ENCODE results near the gene PTPRR. TPM values are rescaled to one million over a fixed set of nuclear protein-coding genes. Genes with fewer than 3 reads are reported as not detected.

Gene PTPRR
- total and polyA plus RNA-seq, 2 donors (not counting 1 experiment from before 2014, with no cell fraction given), result not detected

GRCh38 chr12:70813559-70813958, 107.0 kb downstream of the PTPRR start:
- no peak overlapping the region for H3K4me2 ChIP-seq (replicated peaks; ENCODE audit: low read depth, low read length, poor library complexity, severe bottlenecking)
- H3K79me2 ChIP-seq (ENCODE audit: control insufficient read depth, insufficient read depth, low read length), result no peaks in the 10 kb centered on the region
- CTCF ChIA-PET, result no interaction called here
- H3K27ac ChIP-seq (ENCODE audit: low read length in 2 of 2), result no peak overlapping the region
- no peak overlapping the region for H3K4me3 Mint-ChIP-seq
- intact Hi-C loops (cut with micrococcal nuclease), result no loop called here
- H3K27me3 Mint-ChIP-seq, result no peaks in the 10 kb centered on the region
- H3K9me3 ChIP-seq (ENCODE audit: control extremely low read depth in 1 of 3, control insufficient read depth in 2 of 3, insufficient read depth in 1 of 3, low read length in 2 of 3), result no peaks in the 10 kb centered on the region
- no peak overlapping the region for H3K27ac Mint-ChIP-seq
- no peaks in the 10 kb centered on the region for H4K20me1 ChIP-seq (ENCODE audit: control insufficient read depth, insufficient read depth, low read length, poor library complexity, severe bottlenecking)
- POLR2A ChIA-PET, result no interaction called here
- no peaks in the 10 kb centered on the region for H3K4me1 Mint-ChIP-seq
- H3K4me3 ChIP-seq (ENCODE audit: control extremely low read depth in 1 of 5, extremely low read depth in 1 of 5, insufficient read depth in 1 of 5, low read depth in 2 of 5, low read length in 4 of 5), result no peak overlapping the region
- 87% methylated on average over 2 of the region's 4 CpGs for WGBS (ENCODE audit: insufficient coverage)
- no peaks in the 10 kb centered on the region for H3K36me3 ChIP-seq (replicated peaks in 1 of 2; ENCODE audit: control extremely low read depth in 1 of 2, control insufficient read depth in 1 of 2, extremely low read depth in 1 of 2, insufficient read depth in 2 of 2, low read length in 1 of 2)
- H3K4me1 ChIP-seq (ENCODE audit: control insufficient read depth in 2 of 2, insufficient read depth in 2 of 2, low read length in 2 of 2), result no peaks in the 10 kb centered on the region
- TF ChIP-seq CTCF (IDR thresholded peaks at IDR 0.05) (no peak), EZH2 (IDR thresholded peaks at IDR 0.05; ENCODE audit: borderline replicate concordance, insufficient read depth, low read depth, low read length, poor library complexity, severe bottlenecking) (no peak)
- H3K27me3 ChIP-seq (replicated peaks in 1 of 4; ENCODE audit: control extremely low read depth in 1 of 4, control insufficient read depth in 3 of 4, insufficient read depth in 4 of 4, low read length in 3 of 4), result no peaks in the 10 kb centered on the region
- no peak overlapping the region for H2AFZ ChIP-seq (ENCODE audit: insufficient read depth, low read depth, low read length, poor library complexity, severe bottlenecking)
- H3K9me3 Mint-ChIP-seq (ENCODE audit: insufficient read depth), result peaks cover 2% of the 10 kb centered on the region
- DNase-seq (no peak), ATAC-seq (ENCODE audit: low read depth) (no peak)
- H3K9ac ChIP-seq (ENCODE audit: low read length), result no peak overlapping the region

- DNase-seq (no peak), ATAC-seq (ENCODE audit: low read depth) (no peak)
- H3K27ac Mint-ChIP-seq, result no peak overlapping the region
- no peaks in the 10 kb centered on the region for H3K27me3 Mint-ChIP-seq
- ChIA-PET CTCF (no interaction called here), POLR2A (no interaction called here)
- no peaks in the 10 kb centered on the region for H3K79me2 ChIP-seq (ENCODE audit: control insufficient read depth, insufficient read depth, low read length)
- H3K9me3 Mint-ChIP-seq (ENCODE audit: insufficient read depth), result peaks cover 2% of the 10 kb centered on the region
- no peak overlapping the region for H3K4me3 Mint-ChIP-seq
- H3K4me1 ChIP-seq (ENCODE audit: control insufficient read depth in 2 of 2, insufficient read depth in 2 of 2, low read length in 2 of 2), result no peaks in the 10 kb centered on the region
- H3K4me2 ChIP-seq (replicated peaks; ENCODE audit: low read depth, low read length, poor library complexity, severe bottlenecking), result no peak overlapping the region
- H3K9me3 ChIP-seq (ENCODE audit: control extremely low read depth in 1 of 3, control insufficient read depth in 2 of 3, insufficient read depth in 1 of 3, low read length in 2 of 3), result no peaks in the 10 kb centered on the region
- no peaks in the 10 kb centered on the region for H3K36me3 ChIP-seq (replicated peaks in 1 of 2; ENCODE audit: control extremely low read depth in 1 of 2, control insufficient read depth in 1 of 2, extremely low read depth in 1 of 2, insufficient read depth in 2 of 2, low read length in 1 of 2)
- WGBS (ENCODE audit: insufficient coverage), result 94% methylated on average over 2 of the region's 3 CpGs
- H3K27me3 ChIP-seq (replicated peaks in 1 of 4; ENCODE audit: control extremely low read depth in 1 of 4, control insufficient read depth in 3 of 4, insufficient read depth in 4 of 4, low read length in 3 of 4), result no peaks in the 10 kb centered on the region
- no peaks in the 10 kb centered on the region for H4K20me1 ChIP-seq (ENCODE audit: control insufficient read depth, insufficient read depth, low read length, poor library complexity, severe bottlenecking)
- H3K4me3 ChIP-seq (ENCODE audit: control extremely low read depth in 1 of 5, extremely low read depth in 1 of 5, insufficient read depth in 1 of 5, low read depth in 2 of 5, low read length in 4 of 5), result no peak overlapping the region
- no peak overlapping the region for H2AFZ ChIP-seq (ENCODE audit: insufficient read depth, low read depth, low read length, poor library complexity, severe bottlenecking)
- TF ChIP-seq CTCF (IDR thresholded peaks at IDR 0.05), result no peak
- no peak for TF ChIP-seq EZH2 (IDR thresholded peaks at IDR 0.05; ENCODE audit: borderline replicate concordance, insufficient read depth, low read depth, low read length, poor library complexity, severe bottlenecking)
- no peak overlapping the region for H3K9ac ChIP-seq (ENCODE audit: low read length)
- H3K4me1 Mint-ChIP-seq, result no peaks in the 10 kb centered on the region
- no peak overlapping the region for H3K27ac ChIP-seq (ENCODE audit: low read length in 2 of 2)
- intact Hi-C loops (cut with micrococcal nuclease), result no loop called here
Measured at GRCh38 chr12:70812136-70812535, 108.4 kb downstream of the PTPRR start.

Measured in B cell (primary cell).